GM21825 (cell line): ENCODE results near the gene PPP1R37.
A peak's percentile ranks its signal among the peaks of the same experiment; 100 is the strongest.

Source experiments
- ATAC-seq: cut with Tn5 transposase; IDR thresholded peaks from one replicate; pipeline ENCODE4 v1.9.1; 2021; ENCODE audit warnings: mild to moderate bottlenecking, moderate library complexity; ENCODE audit not compliant: unreplicated experiment

Gene PPP1R37

DNA sequence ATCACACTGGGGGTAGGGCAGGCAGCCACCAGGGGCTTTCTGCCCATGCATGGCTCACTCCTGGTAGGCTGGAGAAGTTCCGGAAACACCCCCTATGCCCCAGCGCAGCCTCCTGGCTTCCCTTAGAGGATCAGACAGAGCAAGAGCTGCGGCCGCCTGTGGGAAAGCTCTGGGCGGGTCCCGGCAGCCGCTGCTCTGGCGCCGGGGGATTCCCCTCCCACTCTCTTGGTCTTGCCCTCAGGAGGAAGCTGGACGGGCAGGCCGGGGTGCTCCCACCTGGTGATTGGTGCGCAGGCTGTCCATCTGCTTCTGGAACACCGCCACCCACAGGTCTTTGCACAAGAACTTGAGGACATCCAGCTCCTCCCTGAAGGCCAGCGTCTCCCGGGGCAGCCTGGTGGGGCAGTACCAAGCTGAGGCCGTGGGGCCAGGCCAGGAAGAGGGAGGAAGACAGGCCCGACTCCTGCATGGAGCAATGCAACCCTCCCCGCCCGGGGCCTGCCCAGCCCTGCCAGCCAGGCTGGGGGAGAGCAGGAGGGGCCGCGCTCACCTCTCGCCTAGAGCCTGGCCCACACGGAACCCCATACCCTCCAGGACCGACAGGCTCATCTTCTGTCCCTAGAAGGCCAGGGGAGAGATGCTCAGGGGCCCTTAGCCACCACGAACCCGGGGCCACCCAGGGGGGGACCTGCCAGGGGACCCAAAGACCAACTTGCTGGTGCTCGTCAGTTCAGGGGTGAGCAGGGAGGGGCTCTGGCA, 71.8 kb downstream of the PPP1R37 start:
- peak; percentile 69 for ATAC-seq

DNA sequence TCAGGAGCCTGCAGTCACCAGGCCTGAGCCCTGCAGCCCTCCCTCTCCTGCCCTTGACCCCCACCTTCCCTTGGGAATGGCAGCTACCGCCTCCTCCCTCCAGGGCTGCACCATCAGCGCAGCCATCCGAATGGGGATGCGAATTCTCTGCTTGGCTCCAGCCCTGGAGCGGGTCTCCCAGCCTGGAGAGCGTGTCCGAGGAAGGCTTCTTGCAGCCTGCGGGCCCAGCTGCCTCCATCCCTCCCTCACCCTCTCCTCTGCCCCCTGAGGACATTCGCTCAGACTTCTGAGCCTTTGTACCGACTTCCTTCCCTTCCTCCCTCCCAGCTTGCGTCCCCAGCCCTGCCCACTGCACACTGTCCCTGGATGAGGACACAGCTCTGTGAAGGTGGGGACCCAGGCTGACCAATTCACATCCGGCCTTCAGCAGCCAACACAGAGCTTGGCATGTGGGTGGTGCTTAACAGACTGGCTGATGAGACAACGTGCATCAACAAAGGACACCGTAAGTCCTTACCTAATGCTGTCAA, 73.8 kb downstream of the PPP1R37 start:
- ATAC-seq: no peak

DNA sequence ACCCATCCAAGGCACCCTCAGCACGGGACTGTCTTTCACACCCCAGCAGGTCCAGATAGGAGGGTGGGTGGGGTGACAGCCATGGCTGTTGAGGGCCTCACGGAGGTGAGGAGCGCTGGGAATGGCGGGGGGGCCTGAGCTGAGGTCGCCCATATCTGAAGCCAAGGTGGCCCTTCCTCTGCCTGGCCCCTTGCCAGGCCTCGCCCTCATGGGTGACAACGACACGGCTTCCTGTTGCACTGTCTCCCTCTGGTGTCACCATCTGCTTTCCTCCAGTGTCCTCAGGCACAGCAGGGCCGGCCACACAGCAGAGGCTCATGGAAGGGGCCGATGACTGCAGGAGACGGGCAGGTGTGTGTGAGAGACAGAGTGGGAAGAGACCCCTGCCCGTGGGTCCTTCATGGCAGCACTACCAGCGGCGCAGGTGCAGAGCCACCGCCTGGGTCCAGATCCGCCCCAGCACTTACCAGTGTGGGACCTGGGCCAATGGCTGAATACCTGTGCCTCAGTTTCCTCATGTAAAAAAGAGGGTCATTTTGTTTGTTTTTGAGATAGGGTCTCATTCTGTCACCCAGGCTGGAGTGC, 75.9 kb downstream of the PPP1R37 start:
- ATAC-seq: no peak

- no peak for ATAC-seq
Observed at GRCh38 chr19:45169602-45170001, 76.6 kb downstream of the PPP1R37 start.

DNA sequence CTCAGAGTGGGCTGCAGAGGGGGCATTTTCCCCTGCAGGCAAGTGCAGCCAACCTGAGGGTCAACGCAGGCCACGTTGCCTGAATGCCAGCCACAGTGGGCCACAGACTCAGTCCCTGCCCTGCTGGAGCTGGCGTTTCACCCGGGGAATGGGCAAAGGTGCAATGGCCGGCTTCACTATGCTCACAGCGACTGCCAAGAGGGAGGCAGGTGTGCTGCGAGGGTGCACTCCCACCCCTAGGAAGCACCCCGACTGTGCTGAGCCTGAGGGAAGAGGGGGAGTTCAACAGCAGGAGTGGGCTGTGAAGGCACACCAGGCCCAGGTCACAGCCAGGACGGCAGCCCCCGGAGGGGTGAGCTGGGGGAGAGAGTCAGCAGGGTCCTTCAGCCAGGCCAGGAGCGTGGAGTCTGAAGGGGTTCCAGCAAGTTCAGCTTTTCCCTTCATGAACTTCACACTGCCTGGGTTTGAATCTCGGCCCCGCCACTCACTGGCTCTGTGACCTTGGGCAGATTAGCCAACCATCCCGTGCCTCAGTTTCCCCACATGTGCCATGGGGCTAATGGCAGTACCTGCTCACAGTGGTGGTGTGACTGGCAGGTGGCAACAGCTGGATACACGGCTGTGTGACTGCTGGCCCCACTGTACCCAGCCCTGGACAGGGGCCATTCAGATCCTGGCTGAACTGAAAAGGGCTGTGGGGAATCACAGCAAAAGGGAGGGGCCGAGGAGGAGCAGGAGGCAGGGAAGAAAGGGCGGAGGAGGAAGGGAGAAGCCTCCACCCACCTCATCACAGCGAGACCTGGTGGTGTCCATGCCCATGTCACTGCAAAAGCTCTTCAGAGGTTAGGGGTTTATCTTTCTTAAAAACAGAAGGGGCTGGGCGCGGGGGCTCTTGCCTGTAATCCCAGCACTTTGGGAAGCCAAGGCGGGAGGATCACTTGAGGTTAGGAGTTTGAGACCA, 77.4 kb downstream of the PPP1R37 start:
- no peak for ATAC-seq

- ATAC-seq: no peak
Observed at GRCh38 chr19:45171211-45171623, 78.2 kb downstream of the PPP1R37 start.

- ATAC-seq: no peak
Observed at GRCh38 chr19:45172173-45172572, 79.2 kb downstream of the PPP1R37 start.

GRCh38 chr19:45172611-45173208, 79.7 kb downstream of the PPP1R37 start:
- ATAC-seq: no peak

GRCh38 chr19:45173816-45174215, 80.8 kb downstream of the PPP1R37 start:
- no peak for ATAC-seq

- no peak for ATAC-seq
Observed at GRCh38 chr19:45175515-45176345, 82.8 kb downstream of the PPP1R37 start.

GRCh38 chr19:45177817-45178261, 84.9 kb downstream of the PPP1R37 start, which contains the start of gene TRAPPC6A:
TRAPPC6A (minus strand) TSS chr19:45178237; CDS start chr19:45178218, 19 bp downstream.
- no peak for ATAC-seq

- ATAC-seq: peak; percentile 80
Observed at GRCh38 chr19:45178262-45179071, 85.5 kb downstream of the PPP1R37 start, which contains the start of gene BLOC1S3. BLOC1S3 (plus strand) TSS chr19:45178784; CDS start chr19:45179297, 513 bp downstream.

DNA sequence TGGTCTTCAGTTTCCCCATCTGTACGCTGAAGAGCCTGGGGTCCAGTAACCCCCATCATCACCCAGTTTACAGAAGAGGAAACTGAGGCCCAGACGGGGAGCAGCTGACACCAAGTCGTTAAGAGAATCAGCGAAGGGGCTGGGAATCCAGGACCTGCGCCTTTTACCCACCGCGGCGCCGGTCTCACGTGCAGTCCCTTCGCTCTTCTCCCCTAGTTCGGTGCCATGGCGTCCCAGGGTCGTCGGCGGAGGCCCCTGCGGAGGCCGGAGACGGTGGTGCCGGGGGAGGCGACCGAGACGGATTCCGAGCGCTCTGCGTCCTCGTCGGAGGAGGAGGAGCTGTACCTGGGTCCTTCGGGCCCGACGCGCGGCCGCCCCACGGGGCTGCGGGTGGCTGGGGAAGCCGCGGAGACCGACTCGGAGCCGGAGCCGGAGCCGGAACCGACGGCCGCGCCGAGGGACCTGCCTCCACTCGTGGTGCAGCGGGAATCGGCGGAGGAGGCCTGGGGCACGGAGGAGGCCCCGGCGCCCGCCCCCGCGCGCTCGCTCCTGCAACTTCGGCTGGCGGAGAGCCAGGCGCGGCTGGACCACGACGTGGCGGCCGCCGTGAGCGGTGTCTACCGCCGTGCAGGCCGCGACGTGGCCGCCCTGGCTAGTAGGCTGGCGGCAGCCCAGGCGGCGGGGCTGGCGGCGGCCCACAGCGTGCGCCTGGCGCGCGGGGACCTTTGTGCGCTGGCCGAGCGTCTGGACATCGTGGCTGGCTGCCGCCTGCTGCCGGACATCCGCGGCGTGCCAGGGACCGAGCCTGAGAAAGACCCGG, 86.3 kb downstream of the PPP1R37 start:
- ATAC-seq: no peak

- no peak for ATAC-seq
Observed at GRCh38 chr19:45179892-45180370, 87.0 kb downstream of the PPP1R37 start.

GRCh38 chr19:45180936-45181335, 88.0 kb downstream of the PPP1R37 start:
- no peak for ATAC-seq

GRCh38 chr19:45182758-45183157, 89.8 kb downstream of the PPP1R37 start:
- ATAC-seq: no peak

DNA sequence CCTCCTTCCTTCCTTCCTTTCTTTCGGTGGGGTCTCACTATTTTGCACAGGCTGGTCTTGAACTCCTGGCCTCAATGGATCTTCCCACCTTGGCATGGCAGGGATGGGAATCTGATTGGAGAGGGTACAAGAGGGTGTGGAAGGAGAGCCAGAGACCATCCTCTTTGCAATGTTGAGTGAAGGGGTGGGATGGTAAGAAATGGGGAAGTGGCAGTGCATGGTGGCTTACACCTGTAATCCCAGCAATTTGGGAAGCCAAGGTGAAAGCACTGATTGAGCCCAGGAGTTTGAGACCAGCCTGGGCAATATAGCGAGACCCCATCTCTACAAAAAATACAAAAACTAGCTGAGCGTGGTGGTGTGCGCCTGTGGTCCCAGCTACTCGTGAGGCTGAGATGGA, 91.1 kb downstream of the PPP1R37 start:
- no peak for ATAC-seq
